Measurements from ENCODE around the gene CDH23. TPM values are rescaled to one million over a fixed set of nuclear protein-coding genes. Genes with fewer than 3 reads are reported as not detected.

Gene CDH23
- total and polyA plus RNA-seq, 9 of the 15 experiments (the other 6 are each of a cell fraction or from before 2014, with no cell fraction given), result 0.18 to 1.2 (median 0.47) TPM

GRCh38 chr10:71726580-71727104, 329.9 kb downstream of the CDH23 start:
- H3K4me1 ChIP-seq (replicated peaks in 1 of 2; ENCODE audit: control insufficient read depth in 2 of 2, insufficient read depth in 2 of 2, low read length in 2 of 2), result peaks cover 31 to 58% of the 10 kb centered on the region in 2 experiments
- no peaks in the 10 kb centered on the region for H3K27me3 ChIP-seq (ENCODE audit: control insufficient read depth in 2 of 2, insufficient read depth in 2 of 2, low read length in 2 of 2)
- FAIRE-seq (no peak), DNase-seq (ENCODE audit: extremely low read depth in 1 of 4, low spot score in 3 of 4) (no peak), ATAC-seq (no peak)
- intact Hi-C loops (cut with micrococcal nuclease), result no loop called here
- no peaks in the 10 kb centered on the region for H3K36me3 ChIP-seq (ENCODE audit: control insufficient read depth, insufficient read depth, low read length)
- H3K79me2 ChIP-seq (ENCODE audit: control insufficient read depth, insufficient read depth, low read length), result no peaks in the 10 kb centered on the region
- in situ Hi-C loops (cut with MboI), result no loop called here
- CTCF ChIA-PET (ENCODE audit: low intra/inter-chr PET ratio), result no interaction called here
- H3K4me2 ChIP-seq (ENCODE audit: insufficient read depth, low read length), result no peak overlapping the region
- no TSS peak for BruUV-seq (replicated peaks)
- H2AFZ ChIP-seq (ENCODE audit: low read depth, low read length), result no peak overlapping the region
- POLR2A ChIA-PET, result interaction anchor here (2.2 kb wide), 1 partner anchor 13 kb away, joined by 6 read pairs; no protein-coding TSS in a partner anchor
- no peak overlapping the region for H3K4me3 ChIP-seq
- H3K9me1 ChIP-seq (ENCODE audit: control insufficient read depth, insufficient read depth, low read length), result no peaks in the 10 kb centered on the region
- TF ChIP-seq CTCF (IDR thresholded peaks at IDR 0.05 in 2 of 3, conservative IDR thresholded peaks at IDR 0.05 in 1 of 3; ENCODE audit: insufficient read depth in 2 of 3, low read depth in 1 of 3, low read length in 3 of 3) (0 out of 6 replicates have a peak, but pooled peaks of 1 of the 3 experiments have one; percentile 2), HDAC1 (IDR thresholded peaks at IDR 0.05) (no peak)
- H4K20me1 ChIP-seq (replicated peaks; ENCODE audit: control insufficient read depth, insufficient read depth, low read length), result no peaks in the 10 kb centered on the region
- H3K9ac ChIP-seq (ENCODE audit: insufficient read depth in 1 of 2, low read depth in 2 of 2, low read length in 2 of 2), result no peak overlapping the region; a peak in 1 of 4 replicates
- no peaks in the 10 kb centered on the region for H3K9me3 ChIP-seq (replicated peaks; ENCODE audit: control insufficient read depth, insufficient read depth, low read depth, low read length)
- no peak overlapping the region for H3K27ac ChIP-seq (ENCODE audit: extremely low read depth, low read depth, low read length)
- 73% methylated on average over 11 of the region's 11 CpGs for WGBS (ENCODE audit: insufficient coverage, low coverage, missing lambda C conversion rate)
